Measurements from ENCODE around the gene NDUFC1. TPM values are rescaled to one million over a fixed set of nuclear protein-coding genes. Genes with fewer than 3 reads are reported as not detected.

Gene NDUFC1
- total and polyA plus RNA-seq, 2 of the 4 experiments (the other 2 are of a cell fraction), result 25.1 to 65.1 TPM

- peak overlapping the region; percentile 40; the same call in 1 of the 2 replicates for H3K23ac ChIP-seq (ENCODE audit: low read depth, low read length)
- intact Hi-C loops (cut with micrococcal nuclease) (no loop called here), in situ Hi-C loops (cut with MboI; ENCODE audit: low sequenced_read_pairs) (no loop called here), dilution Hi-C loops (cut with HindIII; ENCODE audit: low sequenced_read_pairs, unreplicated experiment) (no loop called here)
- H4K20me1 ChIP-seq (ENCODE audit: insufficient read depth, low read length), result peaks cover 71% of the 10 kb centered on the region
- H4K8ac ChIP-seq (ENCODE audit: low read depth in 2 of 2, low read length in 2 of 2), result no peak overlapping the region
- peaks cover 0 to 36% of the 10 kb centered on the region in 2 experiments; a peak in 2 of 4 replicates for H3K79me1 ChIP-seq (ENCODE audit: low read depth in 1 of 2, low read length in 2 of 2)
- no peak overlapping the region for H2AFZ ChIP-seq (replicated peaks; ENCODE audit: low read length, poor library complexity)
- H4K91ac ChIP-seq (ENCODE audit: insufficient read depth, low read depth, low read length), result no peak overlapping the region
- WGBS, 2 experiments (ENCODE audit: extremely low coverage in 2 of 2, insufficient read length in 1 of 2), result no CpG with 5 or more reads among the region's 4 CpGs
- no peak overlapping the region for H2BK20ac ChIP-seq (ENCODE audit: low read depth, low read length)
- no peak overlapping the region for H3K56ac ChIP-seq (ENCODE audit: extremely low read depth, insufficient read depth, low read length)
- ATAC-seq (ENCODE audit: low read depth) (no peak), DNase-seq (no peak)
- BruUV-seq (replicated peaks), result no TSS peak
- no peak overlapping the region for H3K4ac ChIP-seq (ENCODE audit: low read depth, low read length)
- no peaks in the 10 kb centered on the region for H3K9me3 ChIP-seq (ENCODE audit: control insufficient read depth, insufficient read depth, low read length)
- TF ChIP-seq RCOR1 (IDR thresholded peaks at IDR 0.05; ENCODE audit: insufficient replicate concordance, low read length) (no peak), MAFK (IDR thresholded peaks at IDR 0.05; ENCODE audit: low read depth, low read length) (no peak), CTCF (conservative IDR thresholded peaks at IDR 0.05; ENCODE audit: low read depth, low read length) (no peak), BHLHE40 (IDR thresholded peaks at IDR 0.05; ENCODE audit: low read depth, low read length) (no peak), SMC3 (IDR thresholded peaks at IDR 0.05; ENCODE audit: low read depth, low read length) (no peak), RAD21 (IDR thresholded peaks at IDR 0.05; ENCODE audit: low read length) (no peak), RFX5 (IDR thresholded peaks at IDR 0.05; ENCODE audit: low read depth, low read length) (no peak), FOS (IDR thresholded peaks at IDR 0.05; ENCODE audit: low read depth, low read length) (no peak), CHD1 (IDR thresholded peaks at IDR 0.05; ENCODE audit: low read depth, low read length) (no peak), CEBPB (IDR thresholded peaks at IDR 0.05; ENCODE audit: low read depth, low read length) (no peak), NFE2L2 (IDR thresholded peaks at IDR 0.05; ENCODE audit: low read depth, low read length) (no peak)
- no peak overlapping the region for H2BK15ac ChIP-seq (ENCODE audit: low read depth, low read length)
- H3K4me1 ChIP-seq (ENCODE audit: control insufficient read depth, insufficient read depth, low read length), result peaks cover 3% of the 10 kb centered on the region; the same call in 1 of the 2 replicates
- ChIA-PET POLR2A (ENCODE audit: unreplicated experiment) (no interaction called here), CTCF (no interaction called here)
- H3K36me3 ChIP-seq (ENCODE audit: control insufficient read depth, insufficient read depth, low read length), result no peaks in the 10 kb centered on the region
- H2AK9ac ChIP-seq (replicated peaks; ENCODE audit: low read depth, low read length, poor library complexity), result no peak overlapping the region
- no peak overlapping the region for H3K18ac ChIP-seq (ENCODE audit: low read depth, low read length)
- peak overlapping the region; percentile 8; the same call in 1 of the 2 replicates for H4K5ac ChIP-seq (ENCODE audit: low read depth, low read length)
- no peak overlapping the region for H3K9ac ChIP-seq (ENCODE audit: low read depth, low read length)
- no peak overlapping the region for H3K4me2 ChIP-seq (ENCODE audit: low read depth, low read length)
- H2BK5ac ChIP-seq (ENCODE audit: low read depth, low read length, poor library complexity, severe bottlenecking), result no peak overlapping the region
- H3K14ac ChIP-seq (replicated peaks; ENCODE audit: low read depth, low read length), result no peak overlapping the region
- no peaks in the 10 kb centered on the region for H3K27me3 ChIP-seq (ENCODE audit: control insufficient read depth, insufficient read depth, low read length)
- no peak overlapping the region for H3K27ac ChIP-seq (ENCODE audit: insufficient read depth, low read length)
- H3K4me3 ChIP-seq (ENCODE audit: insufficient read depth, low read depth, low read length), result no peak overlapping the region
- H2BK120ac ChIP-seq (ENCODE audit: low read depth, low read length), result no peak overlapping the region
- H3K9me1 ChIP-seq (ENCODE audit: insufficient read depth, low read length), result 0 out of 2 replicates have a peak, but pooled peaks cover 2% of the 10 kb centered on the region
- H2AK5ac ChIP-seq (ENCODE audit: low read depth, low read length), result no peak overlapping the region
Measured at GRCh38 chr4:139314047-139314800, 11.9 kb upstream of the NDUFC1 start.

All from IMR-90 (cell line).